ENCODE measurements around the gene SLC10A7. TPM values are rescaled to one million over a fixed set of nuclear protein-coding genes. Genes with fewer than 3 reads are reported as not detected.

Gene SLC10A7
- total and polyA plus RNA-seq, 2 of the 8 experiments (the other 6 are each of a cell fraction or from before 2014, with no cell fraction given), result 2.5 to 2.9 TPM

DNA sequence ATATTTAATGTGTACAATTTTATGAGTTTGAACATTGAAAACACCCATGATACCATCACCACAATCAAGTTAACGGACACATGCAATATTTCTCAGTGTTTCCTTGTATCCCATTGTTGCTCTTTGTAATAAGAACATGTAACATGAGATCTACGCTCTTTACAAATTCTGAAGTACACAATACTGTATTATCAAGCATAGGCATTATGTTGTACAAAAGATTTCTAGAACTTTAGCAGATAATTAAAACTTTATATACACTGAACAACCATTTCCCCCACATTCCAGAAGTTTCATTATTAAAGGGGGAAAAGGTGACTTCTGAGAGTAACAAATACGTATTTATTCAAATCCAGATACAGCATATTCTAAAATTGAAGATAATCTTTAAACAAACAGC lies 114.5 kb downstream of the SLC10A7 start:
- Histone ChIP-seq H3K79me2 (ENCODE audit: control insufficient read depth in 1 of 2, insufficient read depth in 2 of 2, low read length in 2 of 2) (no peaks in the 10 kb centered on the region), H4K8ac (ENCODE audit: extremely low read depth, insufficient read depth, low read length) (no peak overlapping the region), H2BK12ac (ENCODE audit: low read depth, low read length) (no peak overlapping the region), H2AFZ (ENCODE audit: low read length) (no peak overlapping the region), H2BK20ac (ENCODE audit: low read length) (no peak overlapping the region), H3K9me3 (ENCODE audit: insufficient read depth in 2 of 2, low read depth in 1 of 2, low read length in 1 of 2) (no peaks in the 10 kb centered on the region), H3K14ac (ENCODE audit: insufficient read length) (no peak overlapping the region), H3K4me3 (ENCODE audit: extremely low read depth in 1 of 4, insufficient read depth in 2 of 4, low read depth in 3 of 4, low read length in 4 of 4) (no peak overlapping the region), H3K27me3 (replicated peaks in 1 of 4; ENCODE audit: control insufficient read depth in 3 of 4, extremely low read depth in 1 of 4, insufficient read depth in 3 of 4, low read length in 3 of 4) (no peaks in the 10 kb centered on the region), H3K79me1 (ENCODE audit: low read depth, low read length) (no peaks in the 10 kb centered on the region), H2BK120ac (replicated peaks; ENCODE audit: low read depth, low read length) (no peak overlapping the region), H3K4me1 (replicated peaks in 1 of 4; ENCODE audit: control insufficient read depth in 3 of 4, insufficient read depth in 4 of 4, low read length in 3 of 4) (no peaks in the 10 kb centered on the region), H3K23ac (ENCODE audit: insufficient read length) (no peak overlapping the region), H4K5ac (ENCODE audit: insufficient read length, low read depth, low read length) (no peak overlapping the region), H2BK5ac (ENCODE audit: low read depth, low read length) (no peak overlapping the region), H3K4ac (replicated peaks; ENCODE audit: insufficient read length, low read depth, low read length) (no peak overlapping the region), H2AK5ac (ENCODE audit: low read depth, low read length) (no peak overlapping the region), H3K9ac (replicated peaks in 1 of 4; ENCODE audit: extremely low read depth in 1 of 4, low read depth in 3 of 4, low read length in 3 of 4) (no peak overlapping the region), H4K20me1 (replicated peaks in 1 of 2; ENCODE audit: control insufficient read depth in 1 of 2, insufficient read depth in 2 of 2, low read length in 2 of 2) (no peaks in the 10 kb centered on the region), H3K23me2 (ENCODE audit: low read depth, low read length) (no peaks in the 10 kb centered on the region), H3K36me3 (ENCODE audit: control insufficient read depth in 2 of 4, insufficient read depth in 4 of 4, low read length in 3 of 4) (no peaks in the 10 kb centered on the region), H3K4me2 (ENCODE audit: insufficient read depth in 1 of 2, low read depth in 2 of 2, low read length in 2 of 2) (no peak overlapping the region), H3K56ac (replicated peaks; ENCODE audit: insufficient read length, low read depth, low read length) (no peak overlapping the region), H3K27ac (ENCODE audit: low read depth, low read length) (no peak overlapping the region), H4K91ac (replicated peaks; ENCODE audit: insufficient read length, low read length) (no peak overlapping the region), H3K18ac (ENCODE audit: extremely low read depth, low read length) (no peak overlapping the region), H2BK15ac (ENCODE audit: low read length) (no peak overlapping the region)
- WGBS, 2 experiments (ENCODE audit: extremely low coverage in 1 of 2, insufficient coverage in 1 of 2, insufficient read length in 1 of 2, insufficient replicate concordance in 2 of 2, low coverage in 1 of 2, low lambda C conversion rate in 2 of 2, missing lambda C conversion rate in 1 of 2), result 84% methylated on average over 3 of the region's 3 CpGs; no CpG with 5 or more reads in 1 of the 2 experiments
- DNase-seq (ENCODE audit: low read depth in 1 of 2, low spot score in 2 of 2), result no peak
- FAIRE-seq, result no peak
- POLR2A ChIA-PET (ENCODE audit: partially characterized antibody), result no interaction called here
- CTCF ChIA-PET (ENCODE audit: partially characterized antibody), result interaction anchor here (2.8 kb wide), 1 partner anchor 18 kb away, joined by 7 read pairs; no protein-coding TSS in a partner anchor
- TF ChIP-seq POLR2A (IDR thresholded peaks at IDR 0.05; ENCODE audit: control extremely low read depth in 1 of 2, low read depth in 2 of 2, low read length in 2 of 2) (no peak), BCL11A (IDR thresholded peaks at IDR 0.05; ENCODE audit: low read depth in 2 of 2, low read length in 2 of 2) (no peak), KDM5A (IDR thresholded peaks at IDR 0.05; ENCODE audit: low read length) (no peak), POLR2AphosphoS5 (IDR thresholded peaks at IDR 0.05; ENCODE audit: low read depth, low read length) (no peak), SIX5 (IDR thresholded peaks at IDR 0.05; ENCODE audit: low read depth, low read length) (no peak), YY1 (IDR thresholded peaks at IDR 0.05; ENCODE audit: low read depth, low read length) (no peak), CEBPB (IDR thresholded peaks at IDR 0.05; ENCODE audit: low read depth, low read length) (no peak), TEAD4 (IDR thresholded peaks at IDR 0.05; ENCODE audit: low read depth, low read length) (no peak), SIRT6 (IDR thresholded peaks at IDR 0.05; ENCODE audit: low read length) (no peak), GTF2F1 (IDR thresholded peaks at IDR 0.05; ENCODE audit: borderline replicate concordance, low read depth, low read length) (no peak), PHF8 (conservative IDR thresholded peaks at IDR 0.05; ENCODE audit: low read depth, low read length) (no peak), TCF12 (IDR thresholded peaks at IDR 0.05; ENCODE audit: low read depth, low read length) (no peak), FOSL1 (IDR thresholded peaks at IDR 0.05; ENCODE audit: insufficient read depth, low read depth, low read length) (no peak), MAFK (IDR thresholded peaks at IDR 0.05; ENCODE audit: low read depth, low read length) (no peak), HDAC6 (IDR thresholded peaks at IDR 0.05; ENCODE audit: low read depth, low read length) (no peak), TAF1 (IDR thresholded peaks at IDR 0.05; ENCODE audit: low read depth, low read length) (no peak)
